CD14-positive monocyte (primary cell): ENCODE results near the gene OR1N1. TPM values are rescaled to one million over a fixed set of nuclear protein-coding genes. Genes with fewer than 3 reads are reported as not detected.

ENCODE experiments used
- DNase-seq, 3 donors: peaks; one replicate each; pipeline ENCODE4 v3.0.0-alpha.2; 2011 to 2022
- H2AFZ ChIP-seq: 2 replicates; pipeline ENCODE4 v1.6.0; 2012; ENCODE audit warnings: mild to moderate bottlenecking, low read depth, low read length, inconsistent platforms; ENCODE audit not compliant: insufficient read depth, poor library complexity, severe bottlenecking
- H3K27ac ChIP-seq, 2 donors: 1 replicate in 1 of 2; 2 replicates in 1 of 2; pipeline ENCODE4 v1.5.1; 2012 to 2013; ENCODE audit warnings: low read length in 2 of 2, control low read depth in 1 of 2, inconsistent platforms in 1 of 2, low read depth in 1 of 2, mild to moderate bottlenecking in 1 of 2
- H3K27me3 ChIP-seq, 2 donors: one replicate each; pipeline versions ENCODE4 v1.6.0 to v1.6.1; 2011 to 2013; ENCODE audit warnings: low read length in 2 of 2; ENCODE audit not compliant: control insufficient read depth in 2 of 2, insufficient read depth in 2 of 2
- H3K36me3 ChIP-seq, 2 donors: replicated peaks in 1 of 2; 1 replicate in 1 of 2; 2 replicates in 1 of 2; pipeline versions ENCODE4 v1.5.1 to v1.6.1; 2012 to 2013; ENCODE audit warnings: low read length in 2 of 2, control low read depth in 1 of 2, inconsistent platforms in 1 of 2, mild to moderate bottlenecking in 1 of 2; ENCODE audit not compliant: insufficient read depth in 2 of 2, control insufficient read depth in 1 of 2
- H3K4me1 ChIP-seq, 2 donors: 1 replicate in 1 of 2; 2 replicates in 1 of 2; pipeline versions ENCODE4 v1.5.1 to v1.6.1; 2012 to 2013; ENCODE audit warnings: low read length in 2 of 2, control low read depth in 1 of 2, inconsistent platforms in 1 of 2, mild to moderate bottlenecking in 1 of 2, moderate library complexity in 1 of 2; ENCODE audit not compliant: insufficient read depth in 2 of 2, control insufficient read depth in 1 of 2
- H3K4me2 ChIP-seq: replicated peaks from 2 replicates; pipeline ENCODE3; 2012; ENCODE audit warnings: low read length, moderate library complexity, mild to moderate bottlenecking; ENCODE audit not compliant: poor library complexity, severe bottlenecking; ENCODE audit errors: extremely low read depth
- H3K4me3 ChIP-seq, 3 experiments: fragments of 200-600 bp in 1 of 3; sonication (generic) in 1 of 3; replicated peaks in 1 of 3; 1 replicate in 2 of 3; 2 replicates in 1 of 3; pipeline ENCODE4 v1.5.1; 2011 to 2013; ENCODE audit warnings: low read length in 3 of 3, mild to moderate bottlenecking in 3 of 3, control low read depth in 2 of 3, low read depth in 2 of 3, inconsistent platforms in 1 of 3, moderate library complexity in 1 of 3
- H3K79me2 ChIP-seq: 2 replicates; pipeline ENCODE4 v1.6.0; 2012; ENCODE audit warnings: mild to moderate bottlenecking, control low read depth, inconsistent platforms, low read length, moderate library complexity; ENCODE audit not compliant: insufficient read depth
- H3K9ac ChIP-seq: 2 replicates; pipeline ENCODE4 v1.6.0; 2017; ENCODE audit warnings: low read length, mild to moderate bottlenecking; ENCODE audit not compliant: insufficient read depth, poor library complexity, severe bottlenecking
- H3K9me3 ChIP-seq, 2 donors: replicated peaks in 1 of 2; 1 replicate in 1 of 2; 2 replicates in 1 of 2; pipeline versions ENCODE4 v1.5.1 to v1.6.1; 2012 to 2013; ENCODE audit warnings: low read length in 2 of 2, control low read depth in 1 of 2; ENCODE audit not compliant: control insufficient read depth in 1 of 2, insufficient read depth in 1 of 2
- H4K20me1 ChIP-seq: 2 replicates; pipeline ENCODE4 v1.6.0; 2012; ENCODE audit warnings: mild to moderate bottlenecking, low read length, control low read depth, moderate library complexity; ENCODE audit not compliant: insufficient read depth
- H3K27ac Mint-ChIP-seq, 7 donors: one replicate each; pipeline ENCODE4 v1.8.0; 2020; ENCODE audit warnings: mild to moderate bottlenecking in 7 of 7, mixed read lengths in 7 of 7, moderate library complexity in 6 of 7, inconsistent platforms in 2 of 7
- H3K27me3 Mint-ChIP-seq, 3 donors: one replicate each; pipeline ENCODE4 v1.8.0; 2021 to 2022; ENCODE audit warnings: low read depth in 3 of 3, mild to moderate bottlenecking in 3 of 3, mixed read lengths in 3 of 3, moderate library complexity in 3 of 3, inconsistent platforms in 1 of 3
- H3K36me3 Mint-ChIP-seq, 2 donors: one replicate each; pipeline ENCODE4 v1.8.0; 2020; ENCODE audit warnings: mixed read lengths in 2 of 2, inconsistent platforms in 1 of 2, mild to moderate bottlenecking in 1 of 2
- H3K4me1 Mint-ChIP-seq: one replicate; pipeline ENCODE4 v1.8.0; 2020; ENCODE audit warnings: mild to moderate bottlenecking, mixed read lengths
- H3K4me3 Mint-ChIP-seq, 2 donors: one replicate each; pipeline ENCODE4 v1.8.0; 2020; ENCODE audit warnings: mild to moderate bottlenecking in 2 of 2, mixed read lengths in 2 of 2, moderate library complexity in 1 of 2
- H3K9me3 Mint-ChIP-seq, 7 donors: one replicate each; pipeline ENCODE4 v1.8.0; 2020 to 2022; ENCODE audit warnings: mixed read lengths in 7 of 7, mild to moderate bottlenecking in 6 of 7, moderate library complexity in 6 of 7, inconsistent platforms in 2 of 7
- CTCF ChIP-seq: fragments of 200-600 bp; IDR thresholded peaks from one replicate; pipeline ENCODE4 v1.8.0; 2022; ENCODE audit warnings: antibody characterized with exemption, mild to moderate bottlenecking
- WGBS: methylation state at CpG from one replicate; pipeline ENCODE4 v1.1.5; 2013; ENCODE audit warnings: missing lambda C conversion rate; ENCODE audit not compliant: insufficient coverage; 5-methylcytosine and 5-hydroxymethylcytosine counted together
- intact Hi-C, 2 donors: fragments of 100-400 bp; cut with micrococcal nuclease; formaldehyde crosslinking; loops; one replicate each; pipeline versions ENCODE4 v1.15.0 to v1.15.1; 2023
- polyA plus RNA-seq, 3 donors: library from polyadenylated mRNA; depleted of rRNA in 1 of 3; unstranded in 2 of 3; stranded (reverse) in 1 of 3; fragments of 300-500 nt in 2 of 3; fragments of >200 nt in 1 of 3; fragmentation: Illumina TruSeq in 2 of 3; gene quantifications; 1 replicate in 2 of 3; 2 replicates in 1 of 3; pipeline ENCODE4 v1.2.3, GENCODE V29; 2012 to 2021

The OR1N1 gene
- polyA plus RNA-seq, 3 donors, result not detected

- H3K27ac ChIP-seq, result no peak within 1 kb of the TSS
- Mint-ChIP-seq H3K27ac (peak within 1 kb of the TSS in 1 of 7 donors; percentile 42), H3K4me1 (no peaks in the 10 kb centered on the region), H3K27me3 (peaks cover 5 to 6% (median 5%) of the 10 kb centered on the region in 3 donors), H3K4me3 (no peak within 1 kb of the TSS), H3K36me3 (no peaks in the 10 kb centered on the region), H3K9me3 (no peaks in the 10 kb centered on the region)
- H3K4me1 ChIP-seq, result no peaks in the 10 kb centered on the region
- no peak within 1 kb of the TSS for H3K4me3 ChIP-seq
- H3K36me3 ChIP-seq, result no peaks in the 10 kb centered on the region
- no peak for DNase-seq
- no peaks in the 10 kb centered on the region for H3K79me2 ChIP-seq
- intact Hi-C loops, result no loop called here
- no peak for TF ChIP-seq CTCF
- H3K9me3 ChIP-seq, result no peaks in the 10 kb centered on the region
- no peak within 1 kb of the TSS for H2AFZ ChIP-seq
- WGBS, result 100% methylated on average over 3 of the region's 6 CpGs
- H3K9ac ChIP-seq, result no peak within 1 kb of the TSS
- H3K27me3 ChIP-seq, result no peaks in the 10 kb centered on the region
- H4K20me1 ChIP-seq, result no peaks in the 10 kb centered on the region
- H3K4me2 ChIP-seq, result no peak within 1 kb of the TSS
These were observed 49.3 kb downstream of the OR1N1 start, which contains the start of gene OR1J1 for GRCh38 chr9:122477826-122478225. TSS of gene OR1J1 (minus strand) at chr9:122477926. CDS start at chr9:122477926, 0 bp downstream.

GRCh38 chr9:122477346-122477745 is 49.7 kb downstream of the OR1N1 start:
- Mint-ChIP-seq H3K36me3 (no peaks in the 10 kb centered on the region), H3K4me1 (no peaks in the 10 kb centered on the region), H3K9me3 (no peaks in the 10 kb centered on the region), H3K27me3 (peaks cover 5 to 6% (median 5%) of the 10 kb centered on the region in 3 donors), H3K4me3 (no peak overlapping the region), H3K27ac (no peak overlapping the region)
- Histone ChIP-seq H3K27me3 (no peaks in the 10 kb centered on the region), H3K36me3 (no peaks in the 10 kb centered on the region), H3K4me2 (no peak overlapping the region), H2AFZ (no peak overlapping the region), H3K4me3 (no peak overlapping the region), H4K20me1 (no peaks in the 10 kb centered on the region), H3K79me2 (no peaks in the 10 kb centered on the region), H3K27ac (no peak overlapping the region), H3K9me3 (no peaks in the 10 kb centered on the region), H3K4me1 (no peaks in the 10 kb centered on the region), H3K9ac (no peak overlapping the region)
- no peak for DNase-seq
- intact Hi-C loops, result no loop called here
- 88% methylated on average over 3 of the region's 3 CpGs for WGBS
- no peak for TF ChIP-seq CTCF

Other genes starting within 250 kb of the OR1N1 start
- gene PTGS1, start 156.3 kb downstream of the OR1N1 start, polyA plus RNA-seq, result 10 to 100 TPM; 17.9 to 27.8 (median 20.5) TPM
- gene OR1J1, start 49.4 kb downstream of the OR1N1 start, polyA plus RNA-seq, result not detected
- gene OR1J2, start 16.5 kb downstream of the OR1N1 start, polyA plus RNA-seq, result not detected
- not detected for gene OR1J4, start 8.2 kb downstream of the OR1N1 start, polyA plus RNA-seq
- gene OR1N2, start 25.8 kb upstream of the OR1N1 start, polyA plus RNA-seq, result not detected
- gene OR1L8, start 56.1 kb upstream of the OR1N1 start, polyA plus RNA-seq, result not detected
- gene OR1Q1, start 87.4 kb upstream of the OR1N1 start, polyA plus RNA-seq, result not detected
- not detected for gene OR1B1, start 130.3 kb upstream of the OR1N1 start, polyA plus RNA-seq
- gene OR1L1, start 134.4 kb upstream of the OR1N1 start, polyA plus RNA-seq, result not detected
- gene OR1L3, start 147.8 kb upstream of the OR1N1 start, polyA plus RNA-seq, result not detected
- not detected for gene OR1L4, start 196.7 kb upstream of the OR1N1 start, polyA plus RNA-seq
- gene OR1L6, start 215.0 kb upstream of the OR1N1 start, polyA plus RNA-seq, result not detected